ENCODE data around the gene PPP1R9B.

GRCh38 chr17:50190293-50190602, 39.8 kb upstream of the PPP1R9B start:
- TF ChIP-seq ZNF8 (CRISPR knock-in tag; IDR thresholded peaks at IDR 0.05) (no peak), ZC3H10 (CRISPR knock-in tag; IDR thresholded peaks at IDR 0.05) (no peak), ESRRG (CRISPR knock-in tag; IDR thresholded peaks at IDR 0.05) (no peak), ZFP30 (CRISPR knock-in tag; IDR thresholded peaks at IDR 0.05) (no peak), TOX (CRISPR knock-in tag; IDR thresholded peaks at IDR 0.05; ENCODE audit: borderline replicate concordance) (no peak)
- TF ChIP-seq, protein P1, sequence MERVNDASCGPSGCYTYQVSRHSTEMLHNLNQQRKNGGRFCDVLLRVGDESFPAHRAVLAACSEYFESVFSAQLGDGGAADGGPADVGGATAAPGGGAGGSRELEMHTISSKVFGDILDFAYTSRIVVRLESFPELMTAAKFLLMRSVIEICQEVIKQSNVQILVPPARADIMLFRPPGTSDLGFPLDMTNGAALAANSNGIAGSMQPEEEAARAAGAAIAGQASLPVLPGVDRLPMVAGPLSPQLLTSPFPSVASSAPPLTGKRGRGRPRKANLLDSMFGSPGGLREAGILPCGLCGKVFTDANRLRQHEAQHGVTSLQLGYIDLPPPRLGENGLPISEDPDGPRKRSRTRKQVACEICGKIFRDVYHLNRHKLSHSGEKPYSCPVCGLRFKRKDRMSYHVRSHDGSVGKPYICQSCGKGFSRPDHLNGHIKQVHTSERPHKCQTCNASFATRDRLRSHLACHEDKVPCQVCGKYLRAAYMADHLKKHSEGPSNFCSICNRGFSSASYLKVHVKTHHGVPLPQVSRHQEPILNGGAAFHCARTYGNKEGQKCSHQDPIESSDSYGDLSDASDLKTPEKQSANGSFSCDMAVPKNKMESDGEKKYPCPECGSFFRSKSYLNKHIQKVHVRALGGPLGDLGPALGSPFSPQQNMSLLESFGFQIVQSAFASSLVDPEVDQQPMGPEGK (CRISPR knock-in tag; IDR thresholded peaks at IDR 0.05; ENCODE audit: borderline replicate concordance) = no peak

Data from SK-N-SH treated with all-trans-retinoic acid at 6 μM for 48 hours (cell line).